ENCODE results near the gene TMX4.

The TMX4 gene

GRCh38 chr20:8043687-8044282, 24.2 kb upstream of the TMX4 start:
- Histone ChIP-seq H3K9ac (ENCODE audit: low read depth, low read length, poor library complexity, severe bottlenecking) (no peak overlapping the region), H3K4me3 (ENCODE audit: low read length, poor library complexity, severe bottlenecking) (no peak overlapping the region), H3K27me3 (ENCODE audit: insufficient read depth, low read length, poor library complexity, severe bottlenecking) (no peaks in the 10 kb centered on the region), H3K9me3 (ENCODE audit: insufficient read depth, low read depth, low read length) (no peaks in the 10 kb centered on the region), H4K20me1 (ENCODE audit: insufficient read depth, low read length, poor library complexity, severe bottlenecking) (no peaks in the 10 kb centered on the region), H3F3A (ENCODE audit: low read depth) (0 out of 2 replicates have a peak, but pooled peaks cover 2% of the 10 kb centered on the region), H2AFZ (ENCODE audit: low read length) (no peak overlapping the region), H3K4me1 (ENCODE audit: insufficient read depth, low read length, poor library complexity, severe bottlenecking) (peaks cover 8% of the 10 kb centered on the region), H3K4me2 (ENCODE audit: low read depth, low read length, poor library complexity, severe bottlenecking) (peak overlapping the region; percentile 47), H3K36me3 (ENCODE audit: insufficient read depth, low read length) (no peaks in the 10 kb centered on the region), H3K79me2 (ENCODE audit: insufficient read depth, low read length) (no peaks in the 10 kb centered on the region), H3K9me2 (replicated peaks; ENCODE audit: low read depth, low read length) (no peaks in the 10 kb centered on the region)
- TF ChIP-seq EZH2phosphoT487 (IDR thresholded peaks at IDR 0.05; ENCODE audit: borderline replicate concordance) (no peak), CTCF (conservative IDR thresholded peaks at IDR 0.05; ENCODE audit: low read length) (peak; percentile 79)

GRCh38 chr20:8039042-8039441, 19.5 kb upstream of the TMX4 start:
- H3K9ac ChIP-seq (ENCODE audit: low read depth, low read length, poor library complexity, severe bottlenecking), result no peak overlapping the region
- no peak overlapping the region for H3K4me3 ChIP-seq (ENCODE audit: low read length, poor library complexity, severe bottlenecking)
- no peaks in the 10 kb centered on the region for H4K20me1 ChIP-seq (ENCODE audit: insufficient read depth, low read length, poor library complexity, severe bottlenecking)
- peak; percentile 26 for TF ChIP-seq CTCF (conservative IDR thresholded peaks at IDR 0.05; ENCODE audit: low read length)
- no peak for TF ChIP-seq EZH2phosphoT487 (IDR thresholded peaks at IDR 0.05; ENCODE audit: borderline replicate concordance)
- no peak overlapping the region for H2AFZ ChIP-seq (ENCODE audit: low read length)
- H3K36me3 ChIP-seq (ENCODE audit: insufficient read depth, low read length), result no peaks in the 10 kb centered on the region
- no peaks in the 10 kb centered on the region for H3K27me3 ChIP-seq (ENCODE audit: insufficient read depth, low read length, poor library complexity, severe bottlenecking)
- H3K79me2 ChIP-seq (ENCODE audit: insufficient read depth, low read length), result no peaks in the 10 kb centered on the region
- no peaks in the 10 kb centered on the region for H3K9me3 ChIP-seq (ENCODE audit: insufficient read depth, low read depth, low read length)
- H3K4me2 ChIP-seq (ENCODE audit: low read depth, low read length, poor library complexity, severe bottlenecking), result no peak overlapping the region
- no peaks in the 10 kb centered on the region for H3K9me2 ChIP-seq (replicated peaks; ENCODE audit: low read depth, low read length)
- peaks cover 3% of the 10 kb centered on the region for H3K4me1 ChIP-seq (ENCODE audit: insufficient read depth, low read length, poor library complexity, severe bottlenecking)
- no peaks in the 10 kb centered on the region for H3F3A ChIP-seq (ENCODE audit: low read depth)

GRCh38 chr20:8036771-8037170, 17.2 kb upstream of the TMX4 start:
- Histone ChIP-seq H4K20me1 (ENCODE audit: insufficient read depth, low read length, poor library complexity, severe bottlenecking) (no peaks in the 10 kb centered on the region), H3K79me2 (ENCODE audit: insufficient read depth, low read length) (no peaks in the 10 kb centered on the region), H3K4me2 (ENCODE audit: low read depth, low read length, poor library complexity, severe bottlenecking) (no peak overlapping the region), H3F3A (ENCODE audit: low read depth) (no peaks in the 10 kb centered on the region), H3K9ac (ENCODE audit: low read depth, low read length, poor library complexity, severe bottlenecking) (no peak overlapping the region), H3K9me2 (replicated peaks; ENCODE audit: low read depth, low read length) (no peaks in the 10 kb centered on the region), H3K9me3 (ENCODE audit: insufficient read depth, low read depth, low read length) (no peaks in the 10 kb centered on the region), H3K36me3 (ENCODE audit: insufficient read depth, low read length) (no peaks in the 10 kb centered on the region), H3K4me3 (ENCODE audit: low read length, poor library complexity, severe bottlenecking) (no peak overlapping the region), H3K27me3 (ENCODE audit: insufficient read depth, low read length, poor library complexity, severe bottlenecking) (no peaks in the 10 kb centered on the region), H2AFZ (ENCODE audit: low read length) (no peak overlapping the region), H3K4me1 (ENCODE audit: insufficient read depth, low read length, poor library complexity, severe bottlenecking) (no peaks in the 10 kb centered on the region)
- TF ChIP-seq CTCF (conservative IDR thresholded peaks at IDR 0.05; ENCODE audit: low read length) (no peak), EZH2phosphoT487 (IDR thresholded peaks at IDR 0.05; ENCODE audit: borderline replicate concordance) (no peak)

Measured in Loucy (cell line).